ENCODE measurements around the gene SNTG2.

The SNTG2 gene

DNA sequence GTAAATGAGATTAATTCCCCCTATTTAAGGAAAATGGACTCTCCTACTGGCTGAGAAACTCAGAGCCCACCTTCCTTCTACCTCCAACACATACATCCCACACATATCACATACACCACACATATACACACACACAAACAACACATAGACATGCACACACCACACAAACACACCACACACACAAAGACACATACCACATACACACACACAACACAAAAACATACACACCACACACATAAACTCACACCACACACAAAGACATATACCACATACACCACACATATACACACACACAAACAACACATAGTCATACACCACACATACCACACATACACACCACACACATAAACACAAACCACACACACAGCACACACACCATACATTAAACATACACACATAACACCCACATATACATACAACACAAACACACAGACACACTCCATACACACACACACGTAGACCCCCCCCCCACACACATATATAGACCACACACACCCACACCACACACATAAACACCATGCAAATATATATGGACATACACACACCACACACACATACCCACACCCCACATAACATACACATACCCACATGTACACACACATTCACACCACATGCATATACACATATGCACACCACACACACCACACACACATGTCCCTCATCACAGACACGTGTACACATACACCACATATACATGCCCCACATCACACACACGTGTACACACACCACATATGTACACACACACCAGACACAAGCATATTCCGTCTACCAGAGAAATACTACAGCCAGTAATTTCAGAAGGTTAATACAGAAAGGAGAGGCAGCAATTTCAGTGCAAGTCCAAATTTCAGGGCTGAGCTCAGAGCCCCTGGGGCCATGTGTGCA lies 204.3 kb downstream of the SNTG2 start:
- TF ChIP-seq ESRRG (CRISPR knock-in tag; IDR thresholded peaks at IDR 0.05), result no peak
- no peak for TF ChIP-seq ZNF8 (CRISPR knock-in tag; IDR thresholded peaks at IDR 0.05)
- no peak for TF ChIP-seq ZNF70 (CRISPR knock-in tag; IDR thresholded peaks at IDR 0.05)
- no peak for TF ChIP-seq PPARA (CRISPR knock-in tag; IDR thresholded peaks at IDR 0.05; ENCODE audit: borderline replicate concordance)
- TF ChIP-seq, protein P1, sequence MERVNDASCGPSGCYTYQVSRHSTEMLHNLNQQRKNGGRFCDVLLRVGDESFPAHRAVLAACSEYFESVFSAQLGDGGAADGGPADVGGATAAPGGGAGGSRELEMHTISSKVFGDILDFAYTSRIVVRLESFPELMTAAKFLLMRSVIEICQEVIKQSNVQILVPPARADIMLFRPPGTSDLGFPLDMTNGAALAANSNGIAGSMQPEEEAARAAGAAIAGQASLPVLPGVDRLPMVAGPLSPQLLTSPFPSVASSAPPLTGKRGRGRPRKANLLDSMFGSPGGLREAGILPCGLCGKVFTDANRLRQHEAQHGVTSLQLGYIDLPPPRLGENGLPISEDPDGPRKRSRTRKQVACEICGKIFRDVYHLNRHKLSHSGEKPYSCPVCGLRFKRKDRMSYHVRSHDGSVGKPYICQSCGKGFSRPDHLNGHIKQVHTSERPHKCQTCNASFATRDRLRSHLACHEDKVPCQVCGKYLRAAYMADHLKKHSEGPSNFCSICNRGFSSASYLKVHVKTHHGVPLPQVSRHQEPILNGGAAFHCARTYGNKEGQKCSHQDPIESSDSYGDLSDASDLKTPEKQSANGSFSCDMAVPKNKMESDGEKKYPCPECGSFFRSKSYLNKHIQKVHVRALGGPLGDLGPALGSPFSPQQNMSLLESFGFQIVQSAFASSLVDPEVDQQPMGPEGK (CRISPR knock-in tag; IDR thresholded peaks at IDR 0.05; ENCODE audit: borderline replicate concordance), result no peak
- no peak for TF ChIP-seq ISL1 (CRISPR knock-in tag; IDR thresholded peaks at IDR 0.05)
- no peak for TF ChIP-seq TCF4 (CRISPR knock-in tag; IDR thresholded peaks at IDR 0.05; ENCODE audit: borderline replicate concordance)
- TF ChIP-seq ZNF565 (CRISPR knock-in tag; conservative IDR thresholded peaks at IDR 0.05; ENCODE audit: low read depth), result no peak
- TF ChIP-seq ZFP30 (CRISPR knock-in tag; IDR thresholded peaks at IDR 0.05), result no peak
- no peak for TF ChIP-seq POU6F1 (CRISPR knock-in tag; IDR thresholded peaks at IDR 0.05; ENCODE audit: borderline replicate concordance, low read depth)
- no peak for TF ChIP-seq RARB (CRISPR knock-in tag; IDR thresholded peaks at IDR 0.05)
- ATAC-seq, result no peak

DNA sequence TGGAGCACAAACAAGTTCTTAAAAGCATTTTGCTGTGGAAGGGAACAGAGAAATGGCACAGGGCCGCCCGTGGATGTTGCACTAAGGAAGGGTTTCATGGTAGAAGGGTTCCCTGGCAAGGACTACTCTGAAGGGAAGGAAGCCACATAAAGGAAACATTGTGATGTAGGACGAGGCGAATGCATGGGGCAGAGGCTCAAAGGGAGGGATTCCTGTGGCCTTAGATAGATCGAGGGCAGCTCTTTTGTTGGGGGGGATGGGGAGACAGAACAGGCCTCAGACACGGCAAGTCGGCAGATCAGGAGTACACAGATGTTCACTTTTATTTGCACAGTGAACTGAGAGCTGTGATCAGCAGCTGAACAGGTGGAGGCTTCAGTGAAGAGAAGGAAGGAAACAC lies 205.4 kb downstream of the SNTG2 start:
- no peak for ATAC-seq
- TF ChIP-seq RARB (CRISPR knock-in tag; IDR thresholded peaks at IDR 0.05), result no peak
- TF ChIP-seq ZNF565 (CRISPR knock-in tag; conservative IDR thresholded peaks at IDR 0.05; ENCODE audit: low read depth), result no peak
- TF ChIP-seq SNAI2 (CRISPR knock-in tag; IDR thresholded peaks at IDR 0.05), result no peak
- no peak for TF ChIP-seq TOX (CRISPR knock-in tag; IDR thresholded peaks at IDR 0.05; ENCODE audit: borderline replicate concordance)
- TF ChIP-seq, protein P2, sequence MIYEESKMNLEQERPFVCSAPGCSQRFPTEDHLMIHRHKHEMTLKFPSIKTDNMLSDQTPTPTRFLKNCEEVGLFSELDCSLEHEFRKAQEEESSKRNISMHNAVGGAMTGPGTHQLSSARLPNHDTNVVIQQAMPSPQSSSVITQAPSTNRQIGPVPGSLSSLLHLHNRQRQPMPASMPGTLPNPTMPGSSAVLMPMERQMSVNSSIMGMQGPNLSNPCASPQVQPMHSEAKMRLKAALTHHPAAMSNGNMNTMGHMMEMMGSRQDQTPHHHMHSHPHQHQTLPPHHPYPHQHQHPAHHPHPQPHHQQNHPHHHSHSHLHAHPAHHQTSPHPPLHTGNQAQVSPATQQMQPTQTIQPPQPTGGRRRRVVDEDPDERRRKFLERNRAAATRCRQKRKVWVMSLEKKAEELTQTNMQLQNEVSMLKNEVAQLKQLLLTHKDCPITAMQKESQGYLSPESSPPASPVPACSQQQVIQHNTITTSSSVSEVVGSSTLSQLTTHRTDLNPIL (CRISPR knock-in tag; IDR thresholded peaks at IDR 0.05; ENCODE audit: low read depth), result no peak
- TF ChIP-seq, protein P3, sequence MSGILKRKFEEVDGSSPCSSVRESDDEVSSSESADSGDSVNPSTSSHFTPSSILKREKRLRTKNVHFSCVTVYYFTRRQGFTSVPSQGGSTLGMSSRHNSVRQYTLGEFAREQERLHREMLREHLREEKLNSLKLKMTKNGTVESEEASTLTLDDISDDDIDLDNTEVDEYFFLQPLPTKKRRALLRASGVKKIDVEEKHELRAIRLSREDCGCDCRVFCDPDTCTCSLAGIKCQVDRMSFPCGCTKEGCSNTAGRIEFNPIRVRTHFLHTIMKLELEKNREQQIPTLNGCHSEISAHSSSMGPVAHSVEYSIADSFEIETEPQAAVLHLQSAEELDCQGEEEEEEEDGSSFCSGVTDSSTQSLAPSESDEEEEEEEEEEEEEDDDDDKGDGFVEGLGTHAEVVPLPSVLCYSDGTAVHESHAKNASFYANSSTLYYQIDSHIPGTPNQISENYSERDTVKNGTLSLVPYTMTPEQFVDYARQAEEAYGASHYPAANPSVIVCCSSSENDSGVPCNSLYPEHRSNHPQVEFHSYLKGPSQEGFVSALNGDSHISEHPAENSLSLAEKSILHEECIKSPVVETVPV (CRISPR knock-in tag; IDR thresholded peaks at IDR 0.05), result no peak
- TF ChIP-seq ARNTL (CRISPR knock-in tag; IDR thresholded peaks at IDR 0.05; ENCODE audit: borderline replicate concordance, low read depth), result no peak

- no peak for TF ChIP-seq OSR1 (CRISPR knock-in tag; IDR thresholded peaks at IDR 0.05)
- no peak for ATAC-seq
These were observed 205.9 kb downstream of the SNTG2 start for GRCh38 chr2:1156531-1156930.

- no peak for ATAC-seq
- TF ChIP-seq ZNF70 (CRISPR knock-in tag; IDR thresholded peaks at IDR 0.05) (no peak), ZNF565 (CRISPR knock-in tag; conservative IDR thresholded peaks at IDR 0.05; ENCODE audit: low read depth) (no peak), ZFP30 (CRISPR knock-in tag; IDR thresholded peaks at IDR 0.05) (no peak), ZFP3 (CRISPR knock-in tag; IDR thresholded peaks at IDR 0.05) (no peak), ARNTL (CRISPR knock-in tag; IDR thresholded peaks at IDR 0.05; ENCODE audit: borderline replicate concordance, low read depth) (no peak), ZNF8 (CRISPR knock-in tag; IDR thresholded peaks at IDR 0.05) (no peak), SNAI2 (CRISPR knock-in tag; IDR thresholded peaks at IDR 0.05) (no peak), CSDC2 (CRISPR knock-in tag; IDR thresholded peaks at IDR 0.05) (no peak), TSHZ2 (CRISPR knock-in tag; IDR thresholded peaks at IDR 0.05) (no peak), RARB (CRISPR knock-in tag; IDR thresholded peaks at IDR 0.05) (no peak)
- TF ChIP-seq, protein P2 (CRISPR knock-in tag; IDR thresholded peaks at IDR 0.05; ENCODE audit: low read depth), result no peak
These were observed 206.5 kb downstream of the SNTG2 start for GRCh38 chr2:1157107-1157506.
